ENCODE results near the gene FFAR2.

Gene FFAR2

GRCh38 chr19:35498220-35498619 is 50.2 kb downstream of the FFAR2 start:
- no peak for TF ChIP-seq CTCF (conservative IDR thresholded peaks at IDR 0.05; ENCODE audit: low read depth, low read length)
- no peak overlapping the region for H3K4me3 ChIP-seq (ENCODE audit: low read length)
- no peak for DNase-seq (ENCODE audit: low read depth)

GRCh38 chr19:35498984-35499527 is 51.0 kb downstream of the FFAR2 start:
- no peak overlapping the region for H3K4me3 ChIP-seq (ENCODE audit: low read length)
- DNase-seq (ENCODE audit: low read depth): no peak
- no peak for TF ChIP-seq CTCF (conservative IDR thresholded peaks at IDR 0.05; ENCODE audit: low read depth, low read length)

GRCh38 chr19:35500611-35501010 is 52.6 kb downstream of the FFAR2 start:
- no peak for DNase-seq (ENCODE audit: low read depth)
- no peak for TF ChIP-seq CTCF (conservative IDR thresholded peaks at IDR 0.05; ENCODE audit: low read depth, low read length)

More at GRCh38 chr19:35500611-35501010, 52.6 kb downstream of the FFAR2 start:
- no peak overlapping the region for H3K4me3 ChIP-seq (ENCODE audit: low read length)
